WTC11 (cell line): ENCODE results near the gene PRKAG2.

Experiments
- CREM ChIP-seq: sonication (generic); formaldehyde crosslinking; IDR thresholded peaks from 2 replicates; pipeline ENCODE4 v1.8.1; 2022; ENCODE audit warnings: mild to moderate bottlenecking, missing genetic modification reagents, moderate library complexity
- JUN ChIP-seq: sonication (generic); formaldehyde crosslinking; IDR thresholded peaks from 2 replicates; pipeline ENCODE4 v1.8.0; 2023; ENCODE audit warnings: mild to moderate bottlenecking, missing genetic modification reagents
- ZNF219 ChIP-seq: sonication (generic); formaldehyde crosslinking; IDR thresholded peaks from 2 replicates; pipeline ENCODE4 v1.8.0; 2023; ENCODE audit warnings: missing genetic modification reagents, mild to moderate bottlenecking, borderline replicate concordance
- TF ChIP-seq, protein P1 (sequence below): sonication (generic); formaldehyde crosslinking; IDR thresholded peaks from 2 replicates; pipeline ENCODE4 v1.8.1; 2023; ENCODE audit warnings: mild to moderate bottlenecking, missing genetic modification reagents, borderline replicate concordance
- TF ChIP-seq, protein P2 (sequence below): fragments of 200-600 bp; IDR thresholded peaks from 2 replicates; pipeline ENCODE4 v1.8.0; 2022; ENCODE audit warnings: antibody characterized with exemption
- TF ChIP-seq, protein P3 (sequence below): sonication (generic); formaldehyde crosslinking; IDR thresholded peaks from 2 replicates; pipeline ENCODE4 v1.8.0; 2022; ENCODE audit warnings: mild to moderate bottlenecking, missing genetic modification reagents
- TF ChIP-seq, protein P4 (sequence below): sonication (generic); formaldehyde crosslinking; IDR thresholded peaks from 2 replicates; pipeline ENCODE4 v1.8.1; 2023; ENCODE audit warnings: mild to moderate bottlenecking, missing genetic modification reagents
- TF ChIP-seq, protein P5 (sequence below): sonication (generic); formaldehyde crosslinking; IDR thresholded peaks from 2 replicates; pipeline ENCODE4 v1.8.0; 2022; ENCODE audit warnings: mild to moderate bottlenecking, missing genetic modification reagents

DNA sequence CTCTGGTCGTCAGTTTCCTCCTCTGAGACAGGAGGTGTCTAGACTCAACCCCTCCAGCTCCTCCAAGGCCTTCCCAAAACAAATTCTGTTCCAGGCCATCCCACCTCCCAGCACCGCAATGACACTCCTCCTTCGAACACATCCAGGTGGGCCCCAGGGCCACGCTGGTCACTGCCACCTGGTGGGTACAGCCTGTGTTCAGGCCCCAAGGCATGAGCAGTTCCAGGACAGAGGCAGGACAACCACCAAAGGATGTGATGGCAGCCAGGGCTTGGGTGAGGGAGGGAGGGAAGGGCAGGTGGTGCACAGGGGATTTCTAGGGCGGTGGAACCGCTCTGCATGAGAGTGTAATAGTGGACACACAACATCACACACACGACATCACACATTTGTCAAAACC is 76.5 kb downstream of the PRKAG2 start:
- TF ChIP-seq, protein P1, sequence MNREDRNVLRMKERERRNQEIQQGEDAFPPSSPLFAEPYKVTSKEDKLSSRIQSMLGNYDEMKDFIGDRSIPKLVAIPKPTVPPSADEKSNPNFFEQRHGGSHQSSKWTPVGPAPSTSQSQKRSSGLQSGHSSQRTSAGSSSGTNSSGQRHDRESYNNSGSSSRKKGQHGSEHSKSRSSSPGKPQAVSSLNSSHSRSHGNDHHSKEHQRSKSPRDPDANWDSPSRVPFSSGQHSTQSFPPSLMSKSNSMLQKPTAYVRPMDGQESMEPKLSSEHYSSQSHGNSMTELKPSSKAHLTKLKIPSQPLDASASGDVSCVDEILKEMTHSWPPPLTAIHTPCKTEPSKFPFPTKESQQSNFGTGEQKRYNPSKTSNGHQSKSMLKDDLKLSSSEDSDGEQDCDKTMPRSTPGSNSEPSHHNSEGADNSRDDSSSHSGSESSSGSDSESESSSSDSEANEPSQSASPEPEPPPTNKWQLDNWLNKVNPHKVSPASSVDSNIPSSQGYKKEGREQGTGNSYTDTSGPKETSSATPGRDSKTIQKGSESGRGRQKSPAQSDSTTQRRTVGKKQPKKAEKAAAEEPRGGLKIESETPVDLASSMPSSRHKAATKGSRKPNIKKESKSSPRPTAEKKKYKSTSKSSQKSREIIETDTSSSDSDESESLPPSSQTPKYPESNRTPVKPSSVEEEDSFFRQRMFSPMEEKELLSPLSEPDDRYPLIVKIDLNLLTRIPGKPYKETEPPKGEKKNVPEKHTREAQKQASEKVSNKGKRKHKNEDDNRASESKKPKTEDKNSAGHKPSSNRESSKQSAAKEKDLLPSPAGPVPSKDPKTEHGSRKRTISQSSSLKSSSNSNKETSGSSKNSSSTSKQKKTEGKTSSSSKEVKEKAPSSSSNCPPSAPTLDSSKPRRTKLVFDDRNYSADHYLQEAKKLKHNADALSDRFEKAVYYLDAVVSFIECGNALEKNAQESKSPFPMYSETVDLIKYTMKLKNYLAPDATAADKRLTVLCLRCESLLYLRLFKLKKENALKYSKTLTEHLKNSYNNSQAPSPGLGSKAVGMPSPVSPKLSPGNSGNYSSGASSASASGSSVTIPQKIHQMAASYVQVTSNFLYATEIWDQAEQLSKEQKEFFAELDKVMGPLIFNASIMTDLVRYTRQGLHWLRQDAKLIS, result no peak
- TF ChIP-seq, protein P2, sequence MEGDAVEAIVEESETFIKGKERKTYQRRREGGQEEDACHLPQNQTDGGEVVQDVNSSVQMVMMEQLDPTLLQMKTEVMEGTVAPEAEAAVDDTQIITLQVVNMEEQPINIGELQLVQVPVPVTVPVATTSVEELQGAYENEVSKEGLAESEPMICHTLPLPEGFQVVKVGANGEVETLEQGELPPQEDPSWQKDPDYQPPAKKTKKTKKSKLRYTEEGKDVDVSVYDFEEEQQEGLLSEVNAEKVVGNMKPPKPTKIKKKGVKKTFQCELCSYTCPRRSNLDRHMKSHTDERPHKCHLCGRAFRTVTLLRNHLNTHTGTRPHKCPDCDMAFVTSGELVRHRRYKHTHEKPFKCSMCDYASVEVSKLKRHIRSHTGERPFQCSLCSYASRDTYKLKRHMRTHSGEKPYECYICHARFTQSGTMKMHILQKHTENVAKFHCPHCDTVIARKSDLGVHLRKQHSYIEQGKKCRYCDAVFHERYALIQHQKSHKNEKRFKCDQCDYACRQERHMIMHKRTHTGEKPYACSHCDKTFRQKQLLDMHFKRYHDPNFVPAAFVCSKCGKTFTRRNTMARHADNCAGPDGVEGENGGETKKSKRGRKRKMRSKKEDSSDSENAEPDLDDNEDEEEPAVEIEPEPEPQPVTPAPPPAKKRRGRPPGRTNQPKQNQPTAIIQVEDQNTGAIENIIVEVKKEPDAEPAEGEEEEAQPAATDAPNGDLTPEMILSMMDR, result no peak
- no peak for TF ChIP-seq JUN (CRISPR knock-in tag)
- TF ChIP-seq, protein P3, sequence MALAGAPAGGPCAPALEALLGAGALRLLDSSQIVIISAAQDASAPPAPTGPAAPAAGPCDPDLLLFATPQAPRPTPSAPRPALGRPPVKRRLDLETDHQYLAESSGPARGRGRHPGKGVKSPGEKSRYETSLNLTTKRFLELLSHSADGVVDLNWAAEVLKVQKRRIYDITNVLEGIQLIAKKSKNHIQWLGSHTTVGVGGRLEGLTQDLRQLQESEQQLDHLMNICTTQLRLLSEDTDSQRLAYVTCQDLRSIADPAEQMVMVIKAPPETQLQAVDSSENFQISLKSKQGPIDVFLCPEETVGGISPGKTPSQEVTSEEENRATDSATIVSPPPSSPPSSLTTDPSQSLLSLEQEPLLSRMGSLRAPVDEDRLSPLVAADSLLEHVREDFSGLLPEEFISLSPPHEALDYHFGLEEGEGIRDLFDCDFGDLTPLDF, result no peak
- no peak for TF ChIP-seq ZNF219 (CRISPR knock-in tag)
- TF ChIP-seq CREM (CRISPR knock-in tag), result no peak
- TF ChIP-seq, protein P4, sequence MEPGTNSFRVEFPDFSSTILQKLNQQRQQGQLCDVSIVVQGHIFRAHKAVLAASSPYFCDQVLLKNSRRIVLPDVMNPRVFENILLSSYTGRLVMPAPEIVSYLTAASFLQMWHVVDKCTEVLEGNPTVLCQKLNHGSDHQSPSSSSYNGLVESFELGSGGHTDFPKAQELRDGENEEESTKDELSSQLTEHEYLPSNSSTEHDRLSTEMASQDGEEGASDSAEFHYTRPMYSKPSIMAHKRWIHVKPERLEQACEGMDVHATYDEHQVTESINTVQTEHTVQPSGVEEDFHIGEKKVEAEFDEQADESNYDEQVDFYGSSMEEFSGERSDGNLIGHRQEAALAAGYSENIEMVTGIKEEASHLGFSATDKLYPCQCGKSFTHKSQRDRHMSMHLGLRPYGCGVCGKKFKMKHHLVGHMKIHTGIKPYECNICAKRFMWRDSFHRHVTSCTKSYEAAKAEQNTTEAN, result no peak
- TF ChIP-seq, protein P5, sequence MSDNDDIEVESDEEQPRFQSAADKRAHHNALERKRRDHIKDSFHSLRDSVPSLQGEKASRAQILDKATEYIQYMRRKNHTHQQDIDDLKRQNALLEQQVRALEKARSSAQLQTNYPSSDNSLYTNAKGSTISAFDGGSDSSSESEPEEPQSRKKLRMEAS (CRISPR knock-in tag), result no peak
